Mucosa of stomach (tissue), 1 donor: ENCODE measurements around the gene TRAF5.
"Not testable (repeated sequence)": the region's sequence is repeated elsewhere in the genome, so short reads cannot be mapped to it uniquely, and the experiment has no call there.

Source experiments
- H3K27me3 ChIP-seq: one replicate; pipeline ENCODE4 v1.7.0; 2013; ENCODE audit warnings: mild to moderate bottlenecking, low read length; ENCODE audit not compliant: control insufficient read depth, insufficient read depth
- H3K36me3 ChIP-seq: one replicate; pipeline ENCODE4 v1.7.0; 2013; ENCODE audit warnings: low read length; ENCODE audit not compliant: control insufficient read depth, insufficient read depth
- H3K4me1 ChIP-seq: one replicate; pipeline ENCODE4 v1.7.0; 2013; ENCODE audit warnings: mild to moderate bottlenecking, low read length; ENCODE audit not compliant: control insufficient read depth, insufficient read depth
- H3K4me3 ChIP-seq: one replicate; pipeline ENCODE4 v1.7.0; 2013; ENCODE audit warnings: low read length
- H3K9ac ChIP-seq: one replicate; pipeline ENCODE4 v1.7.0; 2013; ENCODE audit warnings: mild to moderate bottlenecking, low read length, moderate library complexity
- H3K9me3 ChIP-seq: one replicate; pipeline ENCODE4 v1.7.0; 2013; ENCODE audit warnings: mild to moderate bottlenecking, low read length, moderate library complexity; ENCODE audit not compliant: control insufficient read depth
- donor health status: Pancreatic carcinoma.

Gene TRAF5

GRCh38 chr1:211313392-211313791 is 13.2 kb upstream of the TRAF5 start:
- Histone ChIP-seq H3K4me1 (no peaks in the 10 kb centered on the region), H3K9ac (no peak overlapping the region), H3K27me3 (no peaks in the 10 kb centered on the region), H3K36me3 (no peaks in the 10 kb centered on the region), H3K9me3 (no peaks in the 10 kb centered on the region), H3K4me3 (no peak overlapping the region)

GRCh38 chr1:211318576-211319280 is 7.9 kb upstream of the TRAF5 start:
- Histone ChIP-seq H3K9me3 (no peaks in the 10 kb centered on the region), H3K27me3 (no peaks in the 10 kb centered on the region), H3K4me1 (no peaks in the 10 kb centered on the region)

GRCh38 chr1:211319892-211320291 is 6.7 kb upstream of the TRAF5 start:
- no peaks in the 10 kb centered on the region for H3K9me3 ChIP-seq
- no peaks in the 10 kb centered on the region for H3K4me1 ChIP-seq
- no peaks in the 10 kb centered on the region for H3K27me3 ChIP-seq
- no peaks in the 10 kb centered on the region for H3K36me3 ChIP-seq
- no peak overlapping the region for H3K9ac ChIP-seq
- H3K4me3 ChIP-seq: no peak overlapping the region

More at GRCh38 chr1:211318576-211319280, 7.9 kb upstream of the TRAF5 start:
- Histone ChIP-seq H3K9ac (no peak overlapping the region), H3K36me3 (no peaks in the 10 kb centered on the region), H3K4me3 (no peak overlapping the region)

GRCh38 chr1:211320980-211321379 is 5.7 kb upstream of the TRAF5 start:
- no peaks in the 10 kb centered on the region for H3K9me3 ChIP-seq
- H3K9ac ChIP-seq: no peak overlapping the region
- no peak overlapping the region for H3K4me3 ChIP-seq
- H3K27me3 ChIP-seq: no peaks in the 10 kb centered on the region
- peaks cover 2% of the 10 kb centered on the region for H3K4me1 ChIP-seq
- no peaks in the 10 kb centered on the region for H3K36me3 ChIP-seq

GRCh38 chr1:211321646-211322045 is 5.0 kb upstream of the TRAF5 start:
- not testable (repeated sequence) for H3K4me1 ChIP-seq, H3K9me3 ChIP-seq, H3K4me3 ChIP-seq, H3K36me3 ChIP-seq, H3K9ac ChIP-seq, H3K27me3 ChIP-seq

- Histone ChIP-seq H3K9me3 (no peaks in the 10 kb centered on the region), H3K4me1 (peaks cover 18% of the 10 kb centered on the region), H3K9ac (no peak overlapping the region), H3K27me3 (no peaks in the 10 kb centered on the region), H3K4me3 (no peak overlapping the region), H3K36me3 (no peaks in the 10 kb centered on the region)
Measured at GRCh38 chr1:211323156-211324063, 3.2 kb upstream of the TRAF5 start.

DNA sequence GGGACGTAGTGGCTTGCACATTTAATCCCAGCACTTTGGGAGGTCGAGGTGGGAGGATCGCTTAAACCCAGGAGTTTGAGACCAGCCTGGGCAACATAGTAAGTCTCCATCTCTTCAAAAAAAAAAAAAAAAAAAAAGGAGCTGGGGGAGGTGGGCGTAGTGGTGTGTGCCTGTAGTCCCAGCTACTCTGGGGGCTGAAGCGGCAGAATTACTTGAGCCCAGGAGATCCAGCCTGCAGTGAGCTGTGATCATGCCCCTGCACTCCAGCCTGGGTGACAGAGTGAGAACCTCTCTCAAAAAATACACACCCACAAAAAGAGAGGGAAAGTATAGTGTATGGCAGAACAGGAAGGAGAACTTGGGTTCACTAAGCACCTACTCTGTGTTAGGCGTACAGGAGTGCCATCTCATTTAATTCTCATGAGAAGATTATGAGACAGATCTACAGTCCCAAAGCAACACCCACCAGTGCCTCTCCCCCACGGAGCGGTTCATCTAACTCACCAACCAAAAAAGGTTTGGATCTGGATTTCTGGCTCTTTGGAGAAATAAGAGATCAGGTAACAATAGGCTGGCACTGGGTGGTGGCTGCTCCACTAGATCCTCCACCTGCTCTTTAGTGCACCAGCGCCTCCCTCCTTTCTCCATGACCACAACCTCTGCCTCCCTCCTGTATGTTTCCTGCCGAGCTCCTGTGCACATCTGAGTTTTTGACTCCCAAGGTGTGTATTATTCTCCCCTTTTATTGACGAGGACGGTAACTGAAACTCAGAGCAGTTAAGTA is 1.4 kb upstream of the TRAF5 start:
- no peaks in the 10 kb centered on the region for H3K27me3 ChIP-seq
- H3K36me3 ChIP-seq: no peaks in the 10 kb centered on the region
- no peak overlapping the region for H3K4me3 ChIP-seq
- no peaks in the 10 kb centered on the region for H3K9me3 ChIP-seq
- peaks cover 35% of the 10 kb centered on the region for H3K4me1 ChIP-seq
- H3K9ac ChIP-seq: no peak overlapping the region

GRCh38 chr1:211326140-211326527 is 499 bp upstream of the TRAF5 start:
- Histone ChIP-seq H3K4me3 (no peak overlapping the region), H3K36me3 (no peaks in the 10 kb centered on the region), H3K4me1 (peaks cover 45% of the 10 kb centered on the region), H3K9me3 (no peaks in the 10 kb centered on the region), H3K9ac (peak overlapping the region; percentile 56), H3K27me3 (no peaks in the 10 kb centered on the region)

GRCh38 chr1:211327346-211327921 is 801 bp downstream of the TRAF5 start:
- H3K27me3 ChIP-seq: no peaks in the 10 kb centered on the region
- H3K9me3 ChIP-seq: no peaks in the 10 kb centered on the region
- no peaks in the 10 kb centered on the region for H3K36me3 ChIP-seq
- H3K4me3 ChIP-seq: peak overlapping the region; percentile 42
- peak overlapping the region; percentile 79 for H3K9ac ChIP-seq
- peaks cover 58% of the 10 kb centered on the region for H3K4me1 ChIP-seq

GRCh38 chr1:211328084-211328694 is 1.6 kb downstream of the TRAF5 start:
- Histone ChIP-seq H3K9ac (peak overlapping the region; percentile 79), H3K4me3 (no peak overlapping the region), H3K4me1 (peaks cover 63% of the 10 kb centered on the region)

DNA sequence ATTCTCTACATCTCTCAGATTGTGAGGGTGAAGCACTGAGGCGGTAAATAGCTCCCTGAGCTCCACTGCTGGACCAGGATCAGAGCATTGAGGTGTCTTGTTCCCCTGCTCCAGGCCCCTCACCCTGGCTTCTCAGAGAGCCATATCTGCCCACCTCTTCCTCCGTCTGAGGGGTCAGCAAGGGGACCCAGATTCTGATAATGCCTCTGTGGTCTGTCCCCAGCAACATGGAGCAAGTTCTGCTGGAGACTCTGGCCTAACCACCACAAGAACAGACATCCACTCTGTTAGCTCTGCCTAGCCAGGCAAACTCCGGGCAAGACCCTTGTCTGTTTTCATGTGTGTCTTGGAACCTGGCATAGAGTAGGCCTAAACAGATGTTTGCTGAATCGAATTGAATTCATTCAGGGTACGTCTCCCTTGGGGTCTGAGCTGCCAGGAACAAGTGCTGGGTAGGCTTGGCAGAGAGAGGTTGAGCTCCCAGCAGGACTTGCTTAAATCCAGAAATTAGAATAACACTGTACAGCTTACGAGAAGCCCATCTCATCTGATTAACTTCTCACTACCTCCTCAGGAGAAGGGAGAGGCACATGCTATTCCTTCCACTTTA is 2.3 kb downstream of the TRAF5 start:
- Histone ChIP-seq H3K4me1 (peaks cover 71% of the 10 kb centered on the region), H3K27me3 (no peaks in the 10 kb centered on the region), H3K9me3 (no peaks in the 10 kb centered on the region), H3K36me3 (no peaks in the 10 kb centered on the region), H3K4me3 (no peak overlapping the region), H3K9ac (no peak overlapping the region)

More at GRCh38 chr1:211328084-211328694, 1.6 kb downstream of the TRAF5 start:
- no peaks in the 10 kb centered on the region for H3K36me3 ChIP-seq
- no peaks in the 10 kb centered on the region for H3K27me3 ChIP-seq
- no peaks in the 10 kb centered on the region for H3K9me3 ChIP-seq
